Measurements from ENCODE around the gene ZNF24. TPM values are rescaled to one million over a fixed set of nuclear protein-coding genes. Genes with fewer than 3 reads are reported as not detected.

The ZNF24 gene
- total and polyA plus RNA-seq, 2 of the 4 experiments (the other 2 are of a cell fraction) = 7.6 to 20.8 TPM

DNA sequence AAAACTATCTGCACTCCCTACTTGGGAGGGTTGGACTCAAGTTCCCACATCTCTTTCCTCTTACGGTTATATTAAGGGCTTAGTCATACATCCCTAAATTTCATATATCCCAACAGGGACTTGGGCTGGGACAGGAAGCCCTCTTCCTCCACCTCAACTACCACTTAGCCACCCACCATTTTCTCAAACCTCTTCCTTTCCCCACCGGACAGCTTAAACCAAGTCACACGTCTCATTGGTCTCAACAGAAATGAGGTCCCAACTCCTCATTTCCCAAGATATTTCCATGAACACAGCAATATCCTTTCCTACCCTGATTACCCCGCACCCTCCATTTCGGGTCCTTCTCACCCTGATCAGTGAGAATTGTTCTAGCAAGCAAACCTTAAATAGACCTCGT lies 54.9 kb downstream of the ZNF24 start:
- H3K27ac ChIP-seq (ENCODE audit: insufficient read depth, low read length) = peak overlapping the region; percentile 5
- H3K4me2 ChIP-seq (ENCODE audit: low read depth, low read length) = peak overlapping the region; percentile 81
- peaks cover 27 to 53% of the 10 kb centered on the region in 2 experiments for H3K79me1 ChIP-seq (ENCODE audit: low read depth in 1 of 2, low read length in 2 of 2)
- no peak overlapping the region for H2BK20ac ChIP-seq (ENCODE audit: low read depth, low read length)
- peaks cover 9% of the 10 kb centered on the region; the same call in 1 of the 2 replicates for H3K9me3 ChIP-seq (ENCODE audit: control insufficient read depth, insufficient read depth, low read length)
- peak overlapping the region; percentile 79; the same call in 1 of the 2 replicates for H3K18ac ChIP-seq (ENCODE audit: low read depth, low read length)
- peak overlapping the region; percentile 76; the same call in 1 of the 2 replicates for H4K5ac ChIP-seq (ENCODE audit: low read depth, low read length)
- no peaks in the 10 kb centered on the region for H4K20me1 ChIP-seq (ENCODE audit: insufficient read depth, low read length)
- ATAC-seq (ENCODE audit: low read depth) (no peak), DNase-seq (peak; percentile 9)
- H3K27me3 ChIP-seq (ENCODE audit: control insufficient read depth, insufficient read depth, low read length) = no peaks in the 10 kb centered on the region
- peak overlapping the region; percentile 68 to 94 for H4K8ac ChIP-seq (ENCODE audit: low read depth in 2 of 2, low read length in 2 of 2)
- H2AK9ac ChIP-seq (replicated peaks; ENCODE audit: low read depth, low read length, poor library complexity) = peak overlapping the region; percentile 51
- H3K36me3 ChIP-seq (ENCODE audit: control insufficient read depth, insufficient read depth, low read length) = peaks cover 7% of the 10 kb centered on the region; the same call in 1 of the 2 replicates
- 39% methylated on average over 2 of the region's 6 CpGs; no CpG with 5 or more reads in 1 of the 2 experiments for WGBS, 2 experiments (ENCODE audit: extremely low coverage in 2 of 2, insufficient read length in 1 of 2)
- ChIA-PET POLR2A (ENCODE audit: unreplicated experiment) (no interaction called here), CTCF (no interaction called here)
- H4K91ac ChIP-seq (ENCODE audit: insufficient read depth, low read depth, low read length) = peak overlapping the region; percentile 74
- no peak for TF ChIP-seq RAD21 (IDR thresholded peaks at IDR 0.05; ENCODE audit: low read length)
- TF ChIP-seq USF2 (IDR thresholded peaks at IDR 0.05; ENCODE audit: low read depth, low read length) = no peak
- no peak for TF ChIP-seq SMC3 (IDR thresholded peaks at IDR 0.05; ENCODE audit: low read depth, low read length)
- no peak for TF ChIP-seq RCOR1 (IDR thresholded peaks at IDR 0.05; ENCODE audit: insufficient replicate concordance, low read length)
- no peak for TF ChIP-seq CEBPB (IDR thresholded peaks at IDR 0.05; ENCODE audit: low read depth, low read length)
- no peak for TF ChIP-seq NFE2L2 (IDR thresholded peaks at IDR 0.05; ENCODE audit: low read depth, low read length)
- no peak for TF ChIP-seq FOS (IDR thresholded peaks at IDR 0.05; ENCODE audit: low read depth, low read length)
- TF ChIP-seq CTCF (conservative IDR thresholded peaks at IDR 0.05; ENCODE audit: low read depth, low read length) = no peak
- no TSS peak for BruUV-seq (replicated peaks)
- peak overlapping the region; percentile 3; the same call in 1 of the 3 replicates for H2BK15ac ChIP-seq (ENCODE audit: low read depth, low read length)
- H3K4ac ChIP-seq (ENCODE audit: low read depth, low read length) = peak overlapping the region; percentile 75
- in situ Hi-C loops (cut with MboI; ENCODE audit: low sequenced_read_pairs) = no loop called here
- peak overlapping the region; percentile 37 for H2AFZ ChIP-seq (replicated peaks; ENCODE audit: low read length, poor library complexity)
- peak overlapping the region; percentile 73; the same call in 1 of the 2 replicates for H3K23ac ChIP-seq (ENCODE audit: low read depth, low read length)
- peak overlapping the region; percentile 57 for H2AK5ac ChIP-seq (ENCODE audit: low read depth, low read length)
- H3K4me3 ChIP-seq (ENCODE audit: insufficient read depth, low read depth, low read length) = peak overlapping the region; percentile 63
- H3K9ac ChIP-seq (ENCODE audit: low read depth, low read length) = peak overlapping the region; percentile 72
- intact Hi-C loops (cut with micrococcal nuclease) = no loop called here
- peak overlapping the region; percentile 33; the same call in 1 of the 2 replicates for H2BK120ac ChIP-seq (ENCODE audit: low read depth, low read length)
- H3K4me1 ChIP-seq (ENCODE audit: control insufficient read depth, insufficient read depth, low read length) = peaks cover 2% of the 10 kb centered on the region; the same call in 1 of the 2 replicates
- H3K9me1 ChIP-seq (ENCODE audit: insufficient read depth, low read length) = peaks cover 2% of the 10 kb centered on the region; the same call in 1 of the 2 replicates
- H3K14ac ChIP-seq (replicated peaks; ENCODE audit: low read depth, low read length) = peak overlapping the region; percentile 97
- peak overlapping the region; percentile 80 for H2BK5ac ChIP-seq (ENCODE audit: low read depth, low read length, poor library complexity, severe bottlenecking)
- peak overlapping the region; percentile 64 for H3K56ac ChIP-seq (ENCODE audit: extremely low read depth, insufficient read depth, low read length)
- dilution Hi-C loops (cut with HindIII; ENCODE audit: low sequenced_read_pairs, unreplicated experiment) = no loop called here
